ENCODE data around the gene HBQ1. TPM values are rescaled to one million over a fixed set of nuclear protein-coding genes. Genes with fewer than 3 reads are reported as not detected.
"Not testable (repeated sequence)": the region's sequence is repeated elsewhere in the genome, so short reads cannot be mapped to it uniquely, and the experiment has no call there.

HBQ1 gene
- not detected in 2 replicates for total RNA-seq (2014; rRNA removed; shearing (Covaris generic))

- no peak for DNase-seq (ENCODE audit: low spot score)
These were observed at the start of gene HBQ1 for GRCh38 chr16:180101-180675. TSS of gene HBQ1 (plus strand) at chr16:180459. CDS start at chr16:180487, 28 bp downstream.

- no peak for DNase-seq (ENCODE audit: low spot score)
These were observed 49.6 kb upstream of the HBQ1 start for GRCh38 chr16:130533-131173.

- DNase-seq (ENCODE audit: low spot score): no peak
These were observed 48.1 kb upstream of the HBQ1 start for GRCh38 chr16:132120-132519.

GRCh38 chr16:133716-134115, 46.5 kb upstream of the HBQ1 start:
- no peak for DNase-seq (ENCODE audit: low spot score)

- DNase-seq (ENCODE audit: low spot score): no peak
These were observed 42.2 kb upstream of the HBQ1 start for GRCh38 chr16:138049-138417.

- no peak for DNase-seq (ENCODE audit: low spot score)
These were observed 39.9 kb upstream of the HBQ1 start for GRCh38 chr16:140175-140857.

- DNase-seq (ENCODE audit: low spot score): no peak
These were observed 37.8 kb upstream of the HBQ1 start for GRCh38 chr16:142405-142967.

- no peak for DNase-seq (ENCODE audit: low spot score)
These were observed 37.2 kb upstream of the HBQ1 start for GRCh38 chr16:143047-143446.

- no peak for DNase-seq (ENCODE audit: low spot score)
These were observed 36.8 kb upstream of the HBQ1 start for GRCh38 chr16:143456-143855.

GRCh38 chr16:144797-145252, 35.4 kb upstream of the HBQ1 start:
- DNase-seq (ENCODE audit: low spot score): no peak

- DNase-seq (ENCODE audit: low spot score): no peak
These were observed 33.6 kb upstream of the HBQ1 start for GRCh38 chr16:146646-147045.

- DNase-seq (ENCODE audit: low spot score): no peak
These were observed 31.1 kb upstream of the HBQ1 start for GRCh38 chr16:149024-149660.

GRCh38 chr16:152141-153128, 27.8 kb upstream of the HBQ1 start, which contains the start of gene HBZ:
TSS of gene HBZ (plus strand) at chr16:152644. CDS start at chr16:152910, 266 bp downstream.
- no peak for DNase-seq (ENCODE audit: low spot score)

- not testable (repeated sequence) for DNase-seq (ENCODE audit: low spot score)
These were observed 27.1 kb upstream of the HBQ1 start for GRCh38 chr16:153129-153521.

GRCh38 chr16:153550-154216, 26.6 kb upstream of the HBQ1 start:
- not testable (repeated sequence) for DNase-seq (ENCODE audit: low spot score)

- no peak for DNase-seq (ENCODE audit: low spot score)
These were observed 25.8 kb upstream of the HBQ1 start for GRCh38 chr16:154217-155030.

GRCh38 chr16:155031-155398, 25.2 kb upstream of the HBQ1 start:
- DNase-seq (ENCODE audit: low spot score): no peak

GRCh38 chr16:159136-159849, 21.0 kb upstream of the HBQ1 start:
- no peak for DNase-seq (ENCODE audit: low spot score)

GRCh38 chr16:160242-160641, 20.0 kb upstream of the HBQ1 start:
- DNase-seq (ENCODE audit: low spot score): not testable (repeated sequence)

Measured in H4 (cell line).